Fibroblast of gingiva (primary cell): Measurements from ENCODE around the gene FBXO33.

Experiments used
- DNase-seq: peaks from one replicate; pipeline ENCODE4 v3.0.0-alpha.2; 2011; ENCODE audit warnings: low read depth

FBXO33 gene

DNA sequence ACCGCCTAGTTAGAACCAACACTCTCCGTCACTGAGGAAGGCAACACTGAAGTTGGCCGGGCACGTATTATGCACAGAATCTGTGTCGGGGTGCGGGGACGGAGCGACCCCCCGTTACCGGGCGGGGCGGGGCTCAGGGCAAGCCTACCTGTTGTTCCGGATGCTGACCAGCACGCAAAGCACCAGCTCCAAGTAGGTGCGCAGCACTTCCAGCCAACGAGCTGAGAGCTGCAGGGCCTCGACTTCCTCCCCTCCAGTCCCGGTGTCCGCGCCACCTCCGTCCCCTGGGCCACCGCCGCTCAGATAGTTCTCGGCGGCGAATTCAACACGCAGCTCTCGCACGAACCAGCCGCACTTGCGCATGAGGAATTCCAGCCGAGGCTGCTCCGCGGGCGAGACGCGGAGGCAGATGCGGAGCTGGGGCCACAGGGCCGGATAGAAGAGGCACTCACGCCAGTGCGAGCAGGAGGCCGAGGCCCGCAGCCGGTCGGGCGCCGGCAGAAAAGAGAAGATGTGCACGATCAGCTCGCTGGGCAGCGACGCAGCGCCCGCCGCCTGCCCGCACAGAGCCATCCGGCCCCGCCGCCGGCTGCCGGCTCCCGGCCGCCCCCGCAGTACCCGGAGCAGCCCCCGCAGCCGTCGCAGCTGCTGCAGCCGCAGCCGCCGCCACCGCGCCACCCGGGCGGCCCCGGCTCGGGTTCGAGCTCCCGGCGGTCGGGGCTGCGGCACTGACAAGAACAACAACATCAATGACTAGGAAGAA, 636 bp downstream of the FBXO33 start:
- peak; percentile 24 for DNase-seq

DNA sequence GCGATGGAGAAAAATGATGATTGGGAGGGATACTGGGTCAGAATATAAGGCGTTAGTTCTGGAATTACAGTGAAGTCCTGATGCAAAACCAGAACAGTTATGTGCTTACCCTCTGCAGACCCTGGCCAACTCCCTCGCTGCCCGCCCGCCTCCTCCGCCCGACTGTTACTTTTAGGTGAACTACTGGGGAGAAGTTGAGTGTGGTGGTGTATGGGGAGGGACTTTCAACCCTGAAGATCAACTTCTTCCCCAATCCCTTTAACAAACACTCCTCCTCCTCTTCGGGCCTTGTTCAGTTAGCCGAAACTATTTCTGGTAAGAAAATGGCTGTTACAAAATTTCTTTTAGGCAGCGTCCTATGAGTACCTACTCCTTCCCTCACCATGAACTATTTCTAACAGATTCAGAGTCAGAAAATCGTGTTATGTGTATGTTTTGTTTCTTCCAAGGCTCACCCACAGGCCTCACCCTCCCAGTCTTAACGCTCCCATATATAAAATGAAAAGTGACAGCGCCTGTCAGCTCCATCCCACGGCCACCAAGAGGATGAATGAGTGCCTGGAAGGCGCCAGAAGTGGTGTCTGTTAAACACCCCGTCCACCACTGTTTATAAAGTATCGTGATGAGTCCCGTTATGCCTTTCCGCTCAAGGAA, 1.3 kb downstream of the FBXO33 start:
- DNase-seq = no peak

DNA sequence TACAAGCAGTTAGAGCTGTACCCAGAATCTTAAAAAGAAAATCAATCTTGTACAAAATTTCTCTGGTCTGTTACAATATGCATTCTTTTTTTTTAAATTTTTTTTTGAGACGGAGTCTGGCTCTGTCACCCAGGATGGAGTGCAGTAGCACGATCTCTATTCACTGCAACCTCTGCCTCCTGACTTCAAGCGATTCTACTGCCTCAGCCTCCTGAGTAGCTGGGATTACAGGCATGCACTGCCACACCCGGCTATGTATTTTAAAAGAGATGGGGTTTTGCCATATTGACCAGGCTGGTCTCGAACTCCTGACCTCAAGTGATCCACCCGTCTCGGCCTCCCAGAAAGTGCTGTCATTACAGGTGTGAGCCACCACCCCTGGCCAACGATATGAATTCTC, 4.1 kb downstream of the FBXO33 start:
- DNase-seq = no peak

- DNase-seq = peak; percentile 74
Observed at GRCh38 chr14:39426605-39427004, 5.6 kb downstream of the FBXO33 start.

DNA sequence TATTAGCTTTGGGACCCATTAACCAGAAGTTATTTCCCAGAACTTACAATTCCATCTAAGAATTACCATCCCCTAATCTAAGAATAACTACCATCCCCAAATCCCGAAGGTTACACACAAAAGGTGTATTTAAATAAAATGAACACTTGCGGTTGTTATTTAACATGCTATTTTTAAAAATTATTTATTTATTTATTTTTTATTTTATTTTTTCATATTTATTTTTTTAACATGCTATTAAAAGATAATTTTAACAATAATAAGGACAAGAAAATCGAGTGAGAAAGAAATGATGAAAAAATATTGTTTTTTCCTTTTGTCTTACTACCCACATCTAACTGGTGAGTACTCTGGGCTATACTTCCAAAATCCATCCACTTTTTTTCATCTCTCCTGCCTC, 6.3 kb downstream of the FBXO33 start:
- DNase-seq = no peak

GRCh38 chr14:39423793-39424192, 8.4 kb downstream of the FBXO33 start:
- DNase-seq = no peak

DNA sequence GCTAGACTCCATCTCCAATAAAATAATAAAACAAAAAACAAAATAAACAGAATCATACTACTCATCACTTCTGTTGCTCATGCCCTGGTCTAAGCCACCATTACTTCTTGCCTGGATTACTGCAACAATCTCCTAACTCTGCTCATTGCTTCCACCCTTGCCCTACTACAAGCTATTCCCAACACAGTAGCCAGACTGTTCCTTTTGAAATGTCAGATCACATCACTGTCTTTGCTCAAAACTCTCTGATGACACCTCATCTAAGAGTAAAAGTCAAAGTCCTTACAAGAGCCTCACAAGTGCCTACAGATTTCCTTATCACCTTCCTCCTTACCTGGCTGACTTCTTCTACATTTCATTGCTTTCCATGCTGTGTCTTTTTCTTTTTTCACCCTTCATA, 10.0 kb downstream of the FBXO33 start:
- no peak for DNase-seq

DNA sequence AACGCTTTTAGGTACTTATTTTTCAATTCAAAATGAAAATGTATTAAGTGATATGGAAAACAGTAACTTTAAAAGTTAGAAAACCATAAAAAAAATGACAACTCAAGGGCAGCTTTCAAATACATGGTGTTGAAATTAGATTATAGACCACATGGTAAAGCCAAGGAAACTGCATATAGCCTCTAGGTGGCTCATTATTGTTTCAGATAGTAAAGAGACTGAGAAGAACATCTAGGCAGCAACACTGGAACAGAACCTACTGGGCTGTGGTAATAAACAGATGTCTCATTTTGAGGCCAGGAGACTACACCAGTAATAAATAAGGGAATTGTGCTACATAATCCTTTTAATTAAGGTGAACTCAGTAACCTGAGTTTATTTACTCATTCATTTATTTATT, 13.0 kb downstream of the FBXO33 start:
- no peak for DNase-seq

DNA sequence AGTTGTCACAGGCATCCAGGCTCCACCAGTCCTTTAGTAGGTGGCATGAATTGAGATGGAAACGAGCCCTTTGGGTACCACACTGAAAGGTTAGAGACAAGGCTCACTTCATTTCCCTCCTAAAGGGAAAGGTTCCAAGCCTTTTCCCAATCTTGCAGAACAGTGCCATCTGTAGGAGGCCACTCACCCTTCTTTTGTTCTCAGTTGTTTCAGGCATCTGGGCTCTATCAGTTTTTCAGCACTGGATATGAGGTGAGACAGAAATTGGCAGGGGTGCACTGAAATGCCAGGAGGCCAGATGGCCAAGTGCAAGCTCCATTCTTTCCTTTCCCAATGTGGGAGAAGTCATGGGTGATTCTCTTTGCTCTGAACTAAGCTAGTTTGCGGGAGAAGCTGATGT, 15.2 kb downstream of the FBXO33 start:
- DNase-seq = peak; percentile 48

DNA sequence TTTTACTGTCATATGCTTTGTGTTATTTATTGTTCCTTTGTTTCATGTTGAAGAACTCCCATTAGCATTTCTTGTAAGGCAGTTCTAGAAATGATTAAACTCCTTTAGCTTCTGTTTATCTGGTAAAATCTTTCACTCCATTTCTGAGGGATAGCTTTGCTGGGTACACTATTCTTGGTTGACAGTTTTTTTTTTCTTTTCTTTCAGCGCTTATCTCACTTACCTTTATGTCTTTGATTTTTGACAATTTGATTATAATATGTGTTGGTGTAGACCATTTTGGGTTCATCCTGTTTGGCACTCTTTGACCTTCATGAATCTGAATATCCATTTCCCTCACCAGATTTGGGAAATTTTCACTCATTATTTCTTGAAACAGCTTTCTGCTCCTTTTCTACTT, 16.2 kb downstream of the FBXO33 start:
- DNase-seq = no peak

DNA sequence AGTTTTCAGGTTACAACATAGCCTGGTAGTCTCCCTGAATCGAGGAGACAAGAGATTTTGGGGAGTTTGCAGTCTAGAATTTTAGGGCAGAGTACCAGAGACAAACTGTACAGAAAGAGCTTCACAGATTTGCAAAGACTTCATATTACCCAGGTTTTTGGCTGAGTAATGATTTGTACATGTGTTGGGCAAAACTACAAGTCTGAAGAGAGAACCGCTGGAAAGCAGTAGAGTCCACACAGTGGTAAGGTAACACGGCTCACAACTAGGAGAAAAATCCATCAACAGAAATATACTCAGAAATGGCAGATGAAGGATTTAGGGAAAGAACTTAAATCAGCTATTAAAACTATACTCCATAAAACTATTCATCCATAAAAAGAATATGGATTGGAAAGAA, 25.7 kb downstream of the FBXO33 start:
- no peak for DNase-seq

- DNase-seq = no peak
Observed at GRCh38 chr14:39398382-39398781, 33.9 kb downstream of the FBXO33 start.

DNA sequence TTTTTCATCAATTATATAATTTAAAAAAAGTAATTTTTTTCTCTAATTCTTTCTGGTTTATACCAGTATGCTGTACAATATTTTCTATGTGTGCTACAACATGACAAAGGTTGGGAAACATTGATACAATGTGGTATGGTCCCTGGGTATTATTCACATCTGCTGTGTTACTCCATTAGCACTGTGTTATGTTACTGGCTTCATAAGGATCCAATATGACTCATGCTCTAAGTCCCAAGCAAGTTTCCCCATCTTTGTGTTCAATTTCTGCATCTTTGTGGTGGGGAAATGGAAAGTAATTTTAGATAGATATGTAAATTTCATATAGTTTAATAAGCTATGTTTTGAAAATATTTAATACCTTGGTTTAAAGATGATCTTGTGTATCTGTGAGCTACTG, 35.8 kb downstream of the FBXO33 start:
- peak; percentile 52 for DNase-seq

GRCh38 chr14:39395555-39396254, 36.5 kb downstream of the FBXO33 start:
- DNase-seq = no peak

- no peak for DNase-seq
Observed at GRCh38 chr14:39393289-39393688, 38.9 kb downstream of the FBXO33 start.

DNA sequence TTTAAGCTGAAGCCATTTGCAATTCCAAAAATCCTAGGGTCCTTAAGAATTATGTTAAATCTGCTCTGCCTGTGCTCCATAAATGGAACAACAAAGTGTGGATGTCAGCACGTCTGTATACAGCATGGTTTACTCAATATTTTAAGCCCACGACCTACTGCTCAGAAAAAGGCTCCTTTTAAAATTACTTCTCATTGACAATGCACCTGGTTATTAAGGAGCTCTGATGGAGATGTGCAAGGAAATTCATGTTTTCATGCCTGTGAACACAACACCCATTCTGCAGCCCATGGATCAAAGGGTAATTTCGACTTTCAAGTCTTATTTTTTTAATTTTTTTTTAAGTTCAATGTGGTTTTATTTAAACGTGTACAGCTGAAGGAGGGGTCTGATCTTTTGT, 48.1 kb downstream of the FBXO33 start:
- DNase-seq = no peak

- no peak for DNase-seq
Observed at GRCh38 chr14:39383741-39384140, 48.5 kb downstream of the FBXO33 start.

GRCh38 chr14:39383026-39383660, 49.1 kb downstream of the FBXO33 start:
- DNase-seq = no peak

DNA sequence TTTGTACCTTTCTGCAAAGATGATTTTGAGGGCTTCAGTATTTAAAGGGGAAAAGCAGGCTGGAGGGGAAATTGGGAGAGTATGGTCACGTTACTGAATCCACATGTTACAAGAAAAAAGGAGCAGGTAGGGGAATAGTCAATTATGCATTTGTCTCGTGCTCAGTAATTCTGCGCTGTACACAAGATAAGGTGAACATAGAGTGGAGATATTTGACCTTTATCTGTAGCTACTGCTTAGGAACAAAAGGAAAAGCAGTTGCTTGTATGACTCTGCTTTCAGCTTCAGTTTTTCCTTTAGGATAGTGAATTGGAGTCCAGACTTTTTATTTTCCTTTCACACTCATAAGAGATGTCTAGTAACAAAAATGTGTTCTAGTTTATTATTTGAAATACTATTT, 49.8 kb downstream of the FBXO33 start:
- no peak for DNase-seq

- DNase-seq = no peak
Observed at GRCh38 chr14:39381366-39381765, 50.9 kb downstream of the FBXO33 start.

DNA sequence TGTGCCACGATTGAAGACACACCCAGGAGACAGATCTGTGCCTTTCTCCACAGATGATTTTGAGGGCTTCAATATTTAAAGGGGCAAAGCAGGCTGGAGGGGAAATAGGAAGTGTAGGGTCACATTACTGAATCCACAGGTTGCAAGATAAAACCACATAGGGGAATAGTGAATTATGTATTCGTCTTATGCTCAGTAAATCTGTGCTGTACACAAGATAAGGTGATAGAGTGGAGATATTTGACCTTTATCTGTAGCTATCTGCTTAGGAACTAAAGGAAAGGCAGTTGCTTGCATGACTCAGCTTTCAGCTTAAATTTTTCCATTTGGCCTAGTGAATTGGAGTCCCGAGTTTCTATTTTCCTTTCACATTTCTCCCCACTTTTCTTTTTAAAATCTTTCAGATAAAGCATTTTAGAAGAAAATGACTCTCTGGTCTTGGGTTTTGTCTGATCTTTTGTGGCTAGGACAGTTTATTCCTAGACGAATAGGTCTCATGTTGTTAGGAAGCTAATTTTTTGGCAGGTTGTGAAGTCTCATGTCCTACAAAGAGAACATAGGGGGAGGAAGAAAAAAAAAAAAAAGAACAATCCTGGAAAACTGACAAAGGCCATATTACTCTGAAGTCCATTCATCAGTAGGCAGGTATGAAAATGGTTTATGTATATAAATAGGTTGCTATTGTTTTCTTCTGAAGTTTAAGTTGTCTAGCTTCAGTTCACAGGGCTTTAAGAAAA, 55.4 kb downstream of the FBXO33 start:
- DNase-seq = peak; percentile 19

GRCh38 chr14:39374851-39375250, 57.4 kb downstream of the FBXO33 start:
- DNase-seq = peak; percentile 40
